Cardiac septum (tissue), 1 donor: Measurements from ENCODE around the gene INPP5A. TPM values are rescaled to one million over a fixed set of nuclear protein-coding genes. Genes with fewer than 3 reads are reported as not detected.
"Not testable (repeated sequence)": the region's sequence is repeated elsewhere in the genome, so short reads cannot be mapped to it uniquely, and the experiment has no call there.

Experiments used
- DNase-seq: peaks from one replicate; pipeline ENCODE4 v3.0.0-alpha.2; 2020; ENCODE audit warnings: low spot score
- intact Hi-C: fragments of 100-400 bp; cut with DNase I; formaldehyde crosslinking; loops from one replicate; pipeline ENCODE4 v1.14.0; 2022
- long read RNA-seq: library from polyadenylated mRNA; unstranded; transcript quantifications from one replicate; pipeline ENCODE4 v2.0.0, GENCODE V29; 2021
- total RNA-seq: library from RNA; stranded (reverse); fragmentation: NEBNext Ultra II Directional; extraction: Animal tissue kit (Norgen Biotek cat#: 25700); gene quantifications from one replicate; pipeline ENCODE4 v1.2.1, GENCODE V29; 2021
- donor health status: DM: no; HTN: no; CAD: no.

Gene INPP5A, protein sequence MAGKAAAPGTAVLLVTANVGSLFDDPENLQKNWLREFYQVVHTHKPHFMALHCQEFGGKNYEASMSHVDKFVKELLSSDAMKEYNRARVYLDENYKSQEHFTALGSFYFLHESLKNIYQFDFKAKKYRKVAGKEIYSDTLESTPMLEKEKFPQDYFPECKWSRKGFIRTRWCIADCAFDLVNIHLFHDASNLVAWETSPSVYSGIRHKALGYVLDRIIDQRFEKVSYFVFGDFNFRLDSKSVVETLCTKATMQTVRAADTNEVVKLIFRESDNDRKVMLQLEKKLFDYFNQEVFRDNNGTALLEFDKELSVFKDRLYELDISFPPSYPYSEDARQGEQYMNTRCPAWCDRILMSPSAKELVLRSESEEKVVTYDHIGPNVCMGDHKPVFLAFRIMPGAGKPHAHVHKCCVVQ
- 121 TPM for total RNA-seq
- long read RNA-seq, transcript INPP5A-203 (16 exons, 2,967 nt) = major isoform, 160 of 292 reads
- long read RNA-seq, partial matches to known transcripts = 64 of 292 reads
- long read RNA-seq, other reads (novel, unspliced or antisense) = 68 of 292 reads

- DNase-seq = no peak
- intact Hi-C loops = loop anchor here (1.0 to 5.0 kb wide), 4 partner anchors 20 to 94 kb away; no protein-coding TSS in a partner anchor
These were observed at the start of gene INPP5A for GRCh38 chr10:132537684-132538001. Gene INPP5A, plus strand, starts transcription at chr10:132537787. Its CDS starts 310 bp downstream, at chr10:132538097.

DNA sequence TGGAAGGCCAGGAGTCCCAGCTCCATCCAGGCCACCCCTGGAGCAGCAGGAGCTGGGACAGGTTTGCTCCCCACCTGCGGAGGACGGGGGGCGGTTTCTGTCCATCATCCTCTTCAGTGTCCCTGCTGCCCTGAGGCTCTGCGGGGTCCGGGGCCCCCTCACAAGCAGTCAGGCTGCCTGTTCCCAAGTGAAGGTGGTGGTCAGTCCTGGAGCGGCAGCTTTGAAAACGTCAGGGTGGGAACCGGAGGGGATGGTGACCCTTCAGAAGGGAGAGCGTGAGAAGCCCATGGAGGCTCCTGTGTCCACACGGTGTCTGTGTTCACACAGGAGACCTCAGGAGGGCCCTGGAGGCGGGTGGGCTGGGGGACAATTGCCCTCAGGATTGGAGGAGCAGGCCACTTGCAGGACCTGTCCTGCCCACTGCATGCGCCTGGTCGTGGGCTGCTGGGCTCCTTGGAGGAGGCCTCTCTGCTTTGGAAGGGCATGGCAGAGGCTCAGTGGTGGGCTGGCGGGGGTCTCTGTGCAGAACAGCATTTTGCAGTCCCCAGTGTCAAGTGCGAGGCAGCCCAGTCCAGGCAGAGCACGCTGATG lies 49.3 kb upstream of the INPP5A start:
- peak; percentile 62 for DNase-seq
- intact Hi-C loops = no loop called here

DNA sequence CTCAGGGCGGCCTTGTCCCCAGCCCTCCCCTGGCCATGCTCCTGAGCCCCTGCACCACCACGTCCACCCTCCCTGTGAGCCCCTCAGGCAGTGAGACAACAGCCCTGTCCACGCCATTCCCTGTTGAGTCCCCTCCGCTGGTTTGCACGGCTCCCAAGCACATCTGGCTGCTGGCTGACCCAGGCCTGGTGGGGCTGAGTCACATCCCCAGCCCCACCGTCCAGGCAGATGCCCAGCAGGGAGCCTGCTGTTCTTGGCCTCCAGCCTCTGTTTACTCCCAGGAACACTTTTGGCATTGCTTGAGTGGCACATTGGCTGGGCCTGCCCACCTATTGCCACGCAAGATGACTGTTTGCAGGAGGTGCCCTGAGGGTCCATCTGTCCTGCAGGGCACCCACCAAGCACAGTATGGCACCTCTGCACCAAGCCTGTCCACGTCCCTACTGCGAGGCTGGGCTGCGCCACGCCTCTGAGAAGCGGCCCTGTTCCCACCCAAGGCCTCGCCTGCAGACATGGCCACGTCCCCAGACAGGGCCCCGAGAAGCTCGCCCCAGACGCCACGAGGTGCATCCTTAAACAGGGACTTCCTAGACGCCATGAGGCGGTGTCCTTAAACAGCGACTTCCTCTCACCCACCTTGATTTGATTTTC lies 48.4 kb upstream of the INPP5A start:
- DNase-seq = peak; percentile 33
- intact Hi-C loops = no loop called here

- intact Hi-C loops = no loop called here
- peak; percentile 63 for DNase-seq
These were observed 47.7 kb upstream of the INPP5A start for GRCh38 chr10:132489704-132490534.

GRCh38 chr10:132491534-132491933 lies 46.1 kb upstream of the INPP5A start:
- peak; percentile 33 for DNase-seq
- intact Hi-C loops = not testable (repeated sequence)

DNA sequence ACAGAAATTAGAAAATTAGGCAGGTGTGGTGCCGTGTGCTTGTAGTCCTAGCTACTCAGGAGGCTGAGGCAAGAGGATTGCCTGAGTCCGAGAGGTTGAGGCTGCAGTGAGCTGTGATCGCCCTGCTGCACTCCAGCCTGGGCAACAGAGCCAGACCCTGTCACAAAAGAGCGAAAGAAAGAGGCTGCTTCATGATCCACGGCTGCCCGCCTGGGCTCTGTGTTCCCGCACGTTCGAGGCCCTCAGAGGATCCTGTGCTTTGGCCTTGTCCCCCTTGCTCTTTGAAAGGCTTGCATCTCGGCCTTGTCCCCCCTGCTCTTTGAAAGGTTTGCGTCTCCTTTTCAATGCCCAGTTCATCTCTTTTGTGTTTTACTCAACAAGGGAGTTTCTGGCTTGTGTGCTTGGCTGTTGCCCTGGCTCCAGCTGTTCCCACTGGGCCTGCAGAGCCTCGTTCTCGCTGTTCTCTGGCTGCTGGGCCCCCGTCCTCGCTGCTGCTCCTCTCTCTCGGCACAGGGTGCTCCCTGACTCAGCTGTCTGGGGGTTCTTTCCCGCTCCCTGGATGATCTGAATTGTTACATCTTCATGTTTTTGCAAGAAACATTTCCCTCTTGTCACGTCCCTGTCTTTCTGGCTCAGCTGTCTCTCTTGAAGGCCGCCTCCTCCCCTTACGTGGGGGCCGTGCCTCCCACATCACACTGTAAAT lies 45.1 kb upstream of the INPP5A start:
- intact Hi-C loops = no loop called here
- DNase-seq = peak; percentile 67

DNA sequence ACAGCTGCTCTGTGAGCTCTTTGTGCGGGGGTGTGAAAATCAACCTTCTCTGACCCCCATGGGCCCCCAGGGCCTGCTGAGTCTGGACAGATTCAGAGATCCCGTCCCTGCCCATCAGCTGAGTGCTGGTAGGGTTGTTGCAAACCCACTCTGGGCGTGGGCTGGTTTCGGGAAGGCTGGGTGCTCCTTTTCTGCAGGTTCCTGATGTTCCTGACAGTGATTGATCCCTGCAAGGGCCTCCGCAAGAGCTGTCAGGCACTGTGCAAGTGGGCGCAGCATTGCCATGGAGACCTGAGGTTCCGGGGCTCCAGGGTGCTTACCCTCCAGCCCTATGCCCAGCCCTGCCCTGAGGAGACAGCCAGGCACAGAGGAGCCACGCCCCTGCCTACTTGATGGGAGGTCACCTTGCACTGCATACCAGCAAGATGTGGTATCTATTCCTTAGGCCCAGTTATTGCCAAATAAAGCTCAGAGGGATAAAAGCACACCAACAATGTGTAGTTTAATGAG lies 44.3 kb upstream of the INPP5A start:
- intact Hi-C loops = no loop called here
- DNase-seq = peak; percentile 43

GRCh38 chr10:132493756-132494290 lies 43.8 kb upstream of the INPP5A start:
- intact Hi-C loops = no loop called here
- peak; percentile 71 for DNase-seq

- intact Hi-C loops = no loop called here
- DNase-seq = no peak
These were observed 42.5 kb upstream of the INPP5A start for GRCh38 chr10:132494866-132495630.

DNA sequence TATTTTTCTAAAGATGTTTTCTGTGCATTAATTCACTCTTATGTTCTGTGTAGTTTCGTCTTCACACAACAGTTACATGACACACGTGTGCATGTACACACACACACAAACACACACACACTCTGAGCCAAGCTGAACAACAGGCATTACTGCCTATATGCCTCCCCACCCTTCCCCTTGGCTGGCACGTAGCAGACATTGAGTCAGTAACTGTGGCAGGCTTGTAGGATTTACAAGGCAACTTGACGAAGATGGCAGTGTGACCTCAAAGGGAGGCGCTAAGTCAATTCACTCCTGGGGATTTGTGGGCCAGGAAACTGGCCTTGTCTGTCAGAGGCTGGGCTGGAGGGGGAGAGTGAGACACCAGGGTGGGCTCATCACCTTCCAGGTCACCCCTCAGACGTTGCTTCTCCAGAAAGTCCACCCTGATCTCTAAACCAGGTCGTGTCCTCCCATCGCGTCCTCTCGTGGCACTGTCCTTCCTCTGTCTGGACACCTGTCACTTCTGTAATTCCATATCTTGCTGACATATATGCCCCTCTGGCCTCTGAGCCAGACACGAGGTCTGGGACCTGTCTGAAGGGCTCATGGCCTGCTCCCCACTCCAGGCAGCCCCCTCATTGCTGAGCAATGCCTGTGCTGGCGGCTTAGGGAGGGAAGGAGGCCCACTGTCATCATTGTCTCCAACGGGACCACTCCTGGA lies 41.1 kb upstream of the INPP5A start:
- peak; percentile 49 for DNase-seq
- intact Hi-C loops = no loop called here

DNA sequence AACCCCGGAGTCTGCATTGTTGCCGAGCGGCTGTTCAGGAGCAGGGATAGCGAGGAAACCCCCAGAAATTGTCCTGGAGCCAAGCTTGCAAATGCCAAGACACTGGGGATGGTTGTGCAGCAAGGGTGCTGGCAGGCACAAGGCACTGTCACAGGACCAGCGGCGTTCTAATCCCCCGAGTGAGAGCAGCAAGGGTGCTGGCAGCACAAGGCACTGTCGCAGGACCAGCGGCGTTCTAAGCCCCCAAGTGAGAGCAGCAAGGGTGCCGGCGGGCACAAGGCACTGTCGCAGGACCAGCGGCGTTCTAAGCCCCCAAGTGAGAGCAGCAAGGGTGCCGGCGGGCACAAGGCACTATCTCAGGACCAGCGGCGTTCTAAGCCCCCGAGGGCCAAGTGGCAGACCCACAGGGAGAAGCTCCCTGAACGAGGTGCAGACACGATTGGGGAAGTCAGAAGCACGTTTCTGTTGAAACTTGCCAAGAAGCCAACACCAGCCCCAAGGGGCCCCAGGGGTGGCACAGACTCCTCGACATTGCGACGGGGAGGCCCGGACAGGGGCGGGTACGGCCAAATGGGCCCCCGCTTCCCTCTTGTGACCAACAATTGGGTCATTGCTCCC lies 40.4 kb upstream of the INPP5A start:
- DNase-seq = peak; percentile 65
- intact Hi-C loops = no loop called here

GRCh38 chr10:132497861-132498561 lies 39.6 kb upstream of the INPP5A start:
- DNase-seq = peak; percentile 47
- intact Hi-C loops = no loop called here

DNA sequence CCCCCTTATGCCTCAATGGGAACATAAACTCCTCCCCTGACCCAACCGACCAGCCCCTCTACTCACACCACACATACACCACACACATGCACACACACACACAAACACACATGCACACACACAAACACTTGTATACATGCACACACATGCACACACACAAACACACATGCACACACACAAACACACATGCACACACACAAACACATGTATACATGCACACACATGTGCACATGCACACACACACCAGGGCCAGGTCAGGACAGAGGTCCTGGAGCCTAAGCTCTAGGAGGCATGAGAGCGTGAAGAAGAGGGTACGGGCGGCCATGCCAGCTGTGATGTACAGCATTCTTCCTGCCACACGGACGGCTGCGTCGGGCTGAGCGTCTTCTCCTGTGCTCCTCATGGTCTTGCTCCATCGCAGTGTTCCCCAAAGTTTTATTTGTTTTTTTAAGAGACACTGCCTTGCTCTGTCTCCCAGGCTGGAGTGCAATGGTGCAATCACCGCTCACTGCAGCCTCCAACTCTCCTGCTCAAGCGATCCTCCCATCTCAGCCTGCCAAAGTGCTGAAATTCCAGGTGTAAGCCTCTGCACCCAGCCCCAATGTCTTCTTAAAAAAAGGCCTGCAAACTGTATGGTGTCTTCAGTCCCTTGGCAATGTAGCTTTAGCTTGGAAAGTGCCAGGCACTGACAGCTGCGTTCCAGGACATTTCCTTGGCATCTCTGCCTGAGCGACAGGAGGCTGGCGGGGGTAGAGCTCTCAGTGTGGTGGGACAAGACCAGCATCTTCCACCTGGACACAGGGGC lies 38.8 kb upstream of the INPP5A start:
- intact Hi-C loops = no loop called here
- DNase-seq = peak; percentile 56

GRCh38 chr10:132499367-132499685 lies 38.3 kb upstream of the INPP5A start:
- intact Hi-C loops = no loop called here
- DNase-seq = peak; percentile 53

DNA sequence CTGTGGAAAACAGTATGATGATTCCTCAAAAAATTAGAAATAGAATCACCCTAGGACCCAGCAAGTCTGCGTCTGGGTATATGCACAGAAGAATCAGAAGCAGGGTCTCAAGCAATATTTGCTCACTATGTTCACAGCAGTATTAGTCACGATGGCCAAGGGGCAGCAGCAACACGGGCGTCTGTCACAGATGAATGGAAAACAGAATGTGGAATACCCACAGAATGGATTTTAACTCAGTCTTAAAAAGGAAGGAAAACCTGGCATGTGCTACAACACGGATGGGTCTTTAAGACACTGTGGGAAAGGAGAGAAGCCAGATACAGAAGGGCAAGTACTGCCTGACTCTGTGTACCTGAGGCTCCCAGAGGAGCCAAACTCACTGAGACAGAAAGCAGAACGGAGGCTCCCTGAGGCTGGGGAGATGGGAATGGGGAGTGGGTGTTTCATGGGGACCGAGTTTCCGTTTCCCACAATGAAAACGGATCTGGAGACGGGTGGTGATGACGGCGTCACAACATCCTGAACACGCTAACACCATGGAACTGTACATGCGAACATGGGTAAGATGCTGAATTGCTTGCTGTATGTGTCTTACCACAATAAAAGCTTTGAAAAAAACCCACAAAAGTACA lies 36.7 kb upstream of the INPP5A start:
- intact Hi-C loops = no loop called here
- peak; percentile 56 for DNase-seq
